RKO (cell line): ENCODE measurements around the gene NETO1.
A peak's percentile ranks its signal among the peaks of the same experiment; 100 is the strongest.

Experiments used
- DNase-seq: peaks from one replicate; pipeline ENCODE4 v3.0.0-alpha.2; 2016; ENCODE audit warnings: low spot score

NETO1 gene, protein sequence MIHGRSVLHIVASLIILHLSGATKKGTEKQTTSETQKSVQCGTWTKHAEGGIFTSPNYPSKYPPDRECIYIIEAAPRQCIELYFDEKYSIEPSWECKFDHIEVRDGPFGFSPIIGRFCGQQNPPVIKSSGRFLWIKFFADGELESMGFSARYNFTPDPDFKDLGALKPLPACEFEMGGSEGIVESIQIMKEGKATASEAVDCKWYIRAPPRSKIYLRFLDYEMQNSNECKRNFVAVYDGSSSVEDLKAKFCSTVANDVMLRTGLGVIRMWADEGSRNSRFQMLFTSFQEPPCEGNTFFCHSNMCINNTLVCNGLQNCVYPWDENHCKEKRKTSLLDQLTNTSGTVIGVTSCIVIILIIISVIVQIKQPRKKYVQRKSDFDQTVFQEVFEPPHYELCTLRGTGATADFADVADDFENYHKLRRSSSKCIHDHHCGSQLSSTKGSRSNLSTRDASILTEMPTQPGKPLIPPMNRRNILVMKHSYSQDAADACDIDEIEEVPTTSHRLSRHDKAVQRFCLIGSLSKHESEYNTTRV

GRCh38 chr18:72867746-72868584 is at the start of gene NETO1:
TSS of gene NETO1 (minus strand) at chr18:72867987. CDS start at chr18:72867291, 696 bp downstream.
- no peak for DNase-seq

- DNase-seq, result no peak
Measured at GRCh38 chr18:72910045-72910444, 42.3 kb upstream of the NETO1 start.

DNA sequence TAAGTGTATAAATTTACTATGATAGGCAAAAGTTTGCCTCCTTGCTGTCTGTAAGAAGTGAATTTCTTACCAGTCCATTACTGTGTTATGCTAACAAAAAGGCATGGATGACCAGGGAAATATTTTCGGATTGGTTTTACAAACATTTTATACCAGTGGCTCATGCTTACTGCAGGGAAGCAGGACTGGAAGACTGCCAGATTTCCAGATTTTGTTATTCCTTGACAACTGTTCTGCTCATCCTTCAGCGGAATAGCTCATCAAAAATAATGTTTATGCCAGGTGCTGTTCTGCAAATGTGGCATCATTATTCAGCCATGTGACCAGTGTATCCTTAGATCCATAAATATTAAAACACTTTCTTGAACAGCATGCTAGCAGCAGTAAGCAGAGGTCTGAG is 40.4 kb upstream of the NETO1 start:
- no peak for DNase-seq

GRCh38 chr18:72903033-72903432 is 35.2 kb upstream of the NETO1 start:
- no peak for DNase-seq

- DNase-seq, result no peak
Measured at GRCh38 chr18:72899338-72899737, 31.6 kb upstream of the NETO1 start.

DNA sequence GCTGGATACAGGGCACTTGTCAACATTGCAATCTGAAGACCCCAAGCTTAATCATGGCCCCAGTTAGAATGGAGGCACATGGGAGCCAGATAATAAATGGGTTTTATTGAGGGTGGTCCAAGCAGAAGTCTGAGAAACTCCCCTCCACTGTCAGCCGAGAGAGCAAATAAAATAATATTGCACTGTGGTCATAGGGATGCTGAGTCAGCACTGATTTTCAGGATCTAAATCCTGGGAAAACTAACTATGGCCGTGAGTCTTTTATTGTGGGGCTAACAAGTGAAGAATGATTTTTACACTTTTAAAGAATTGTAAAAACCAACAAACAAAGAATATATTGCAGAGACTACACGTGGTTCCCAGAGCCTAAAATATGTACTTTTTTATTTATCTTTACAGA is 31.1 kb upstream of the NETO1 start:
- DNase-seq, result no peak

GRCh38 chr18:72895548-72895947 is 27.8 kb upstream of the NETO1 start:
- no peak for DNase-seq

GRCh38 chr18:72878561-72878960 is 10.8 kb upstream of the NETO1 start:
- no peak for DNase-seq

DNA sequence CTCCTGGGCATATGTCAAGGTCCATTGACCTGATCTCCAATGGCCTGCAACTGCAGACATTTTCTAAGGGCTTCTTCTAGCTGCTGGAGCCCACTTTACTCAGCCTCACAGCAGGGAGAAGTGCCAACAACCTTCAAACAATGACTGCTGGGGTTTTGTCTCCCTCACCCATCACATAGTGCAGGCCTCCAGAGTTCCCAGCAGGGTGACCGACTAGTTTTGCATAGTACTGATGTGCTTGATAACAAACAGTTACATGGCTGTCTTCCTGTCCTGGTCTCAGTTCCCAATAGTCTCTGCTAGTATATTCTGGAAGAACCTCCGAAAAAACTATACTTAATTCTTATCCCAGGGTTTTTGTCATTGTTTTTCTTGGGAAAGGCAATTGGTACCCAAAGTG is 10.4 kb upstream of the NETO1 start:
- no peak for DNase-seq

GRCh38 chr18:72871091-72871490 is 3.3 kb upstream of the NETO1 start:
- no peak for DNase-seq

DNA sequence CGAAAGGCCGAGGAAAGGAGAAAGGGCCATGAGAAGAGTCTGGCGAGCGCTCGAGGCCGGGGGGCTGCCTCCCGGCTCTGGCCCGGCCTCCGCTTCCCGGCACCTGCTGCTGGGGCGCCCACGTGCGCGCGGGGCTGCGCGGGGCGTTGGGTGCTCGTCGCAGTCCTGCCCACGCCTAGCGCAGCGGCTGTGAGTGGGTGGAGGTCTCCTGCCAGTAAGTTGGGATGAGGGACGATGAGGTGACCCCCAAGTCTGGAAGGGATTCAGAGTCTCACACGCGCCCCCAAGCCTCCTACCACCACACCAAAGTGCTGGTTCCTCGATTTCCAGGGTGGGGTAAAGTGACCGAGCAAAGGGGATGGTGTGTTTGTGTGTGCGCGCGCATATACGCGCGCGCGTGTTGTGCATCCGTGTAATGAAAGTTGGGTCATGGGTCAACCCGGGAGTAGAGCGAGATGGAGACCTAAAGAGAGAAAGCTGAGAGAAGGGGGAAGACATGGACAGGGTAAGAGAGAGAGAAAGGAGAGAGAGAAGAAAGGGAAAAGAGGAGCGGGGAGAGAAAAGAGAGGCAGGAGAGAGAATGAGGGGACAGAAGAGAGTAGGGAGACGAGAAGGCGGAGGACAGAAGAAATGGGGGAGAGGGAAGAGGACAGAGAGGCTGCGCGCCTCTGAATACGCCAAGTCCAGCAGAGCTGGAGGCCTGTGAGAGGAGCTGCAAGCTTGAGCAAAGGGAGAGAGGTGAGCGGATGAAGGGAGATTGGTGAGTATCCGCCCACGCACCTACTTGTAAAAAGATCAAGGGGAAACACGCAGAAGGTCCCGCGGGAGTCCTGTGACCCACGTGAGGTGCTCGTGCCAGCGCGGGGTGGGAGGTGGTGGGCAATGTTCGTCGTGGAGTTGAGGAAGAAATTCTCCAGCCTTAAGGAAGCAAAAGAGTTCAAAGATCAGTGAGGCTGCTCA is 1.7 kb upstream of the NETO1 start:
- no peak for DNase-seq

DNA sequence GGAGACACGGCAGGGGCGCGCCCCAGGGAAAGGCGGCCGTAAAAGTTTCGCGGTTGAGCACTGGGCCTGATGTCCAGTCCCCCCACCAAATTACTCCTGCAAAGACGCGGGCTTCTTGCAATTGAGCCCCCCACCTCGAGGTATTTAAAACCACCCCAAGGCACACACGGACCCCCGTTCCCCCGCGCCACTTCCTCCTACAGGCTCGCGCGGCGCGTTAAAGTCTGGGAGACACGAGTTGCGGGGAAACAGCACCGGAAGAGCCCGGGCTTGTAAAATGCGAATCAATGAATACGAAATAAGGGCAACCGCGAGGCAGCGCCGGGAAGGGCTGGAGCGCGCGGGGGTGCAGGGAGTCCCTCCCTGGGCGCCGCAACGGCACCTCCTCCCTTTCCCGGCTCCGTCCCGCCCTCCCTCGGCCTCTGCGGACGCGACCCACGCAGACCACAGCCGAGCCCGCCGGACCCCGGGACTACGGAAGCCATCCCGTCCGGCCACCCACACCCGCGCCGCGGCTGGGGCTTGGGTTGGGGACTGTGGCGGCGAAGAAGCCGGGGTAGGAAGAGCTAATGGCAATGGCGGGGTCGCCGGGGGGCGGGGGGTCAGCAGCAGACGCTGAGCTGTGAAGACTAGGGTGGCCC is 918 bp upstream of the NETO1 start:
- DNase-seq, result no peak

DNA sequence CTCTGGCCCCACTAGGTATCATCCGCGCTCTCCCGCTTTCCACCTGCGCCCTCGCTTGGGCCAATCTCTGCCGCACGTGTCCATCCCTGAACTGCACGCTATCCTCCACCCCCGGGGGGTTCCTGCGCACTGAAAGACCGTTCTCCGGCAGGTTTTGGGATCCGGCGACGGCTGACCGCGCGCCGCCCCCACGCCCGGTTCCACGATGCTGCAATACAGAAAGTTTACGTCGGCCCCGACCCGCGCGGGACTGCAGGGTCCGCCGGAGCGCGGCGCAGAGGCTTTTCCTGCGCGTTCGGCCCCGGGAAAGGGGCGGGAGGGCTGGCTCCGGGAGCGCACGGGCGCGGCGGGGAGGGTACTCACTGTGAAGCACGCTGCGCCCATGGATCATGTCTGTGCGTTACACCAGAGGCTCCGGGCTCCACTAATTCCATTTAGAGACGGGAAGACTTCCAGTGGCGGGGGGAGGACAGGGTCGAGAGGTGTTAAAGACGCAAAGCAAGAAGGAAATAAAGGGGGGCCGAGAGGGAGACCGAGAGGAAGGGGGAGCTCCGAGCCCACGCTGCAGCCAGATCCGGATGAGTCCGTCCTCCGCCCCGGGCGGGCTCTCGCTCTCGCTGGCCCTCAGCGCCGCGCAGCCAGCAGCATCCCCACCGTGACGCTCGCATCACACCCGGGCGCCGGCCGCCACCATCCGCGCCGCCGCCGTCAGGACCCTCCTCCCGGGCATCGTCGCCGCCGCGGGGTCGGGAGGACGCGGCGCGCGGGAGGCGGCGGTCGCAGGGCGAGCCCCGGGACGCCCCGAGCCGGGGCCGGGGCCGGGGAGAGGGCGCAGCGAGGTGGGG is 664 bp downstream of the NETO1 start:
- no peak for DNase-seq

GRCh38 chr18:72866442-72866900 is 1.3 kb downstream of the NETO1 start:
- no peak for DNase-seq

- DNase-seq, result no peak
Measured at GRCh38 chr18:72863754-72864153, 4.0 kb downstream of the NETO1 start.

DNA sequence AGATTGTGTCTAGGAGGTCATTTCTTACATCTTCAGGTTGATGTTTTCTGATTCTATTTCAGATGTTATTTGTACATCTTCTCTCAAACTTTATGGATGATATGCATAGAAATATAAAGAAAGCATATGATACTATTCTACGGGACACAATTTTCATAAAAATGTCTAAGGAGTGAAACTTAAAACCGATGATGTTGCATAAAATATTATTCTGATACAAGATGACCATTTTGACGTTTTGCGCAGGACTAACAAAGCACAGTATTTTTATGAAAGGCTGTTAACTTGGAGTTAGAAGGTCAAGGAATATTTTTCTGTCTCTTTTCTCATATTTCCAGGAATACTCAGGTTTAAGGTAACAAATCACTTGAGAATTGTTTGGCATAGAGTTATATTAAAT is 8.7 kb downstream of the NETO1 start:
- no peak for DNase-seq

- no peak for DNase-seq
Measured at GRCh38 chr18:72849671-72850070, 18.1 kb downstream of the NETO1 start.

- DNase-seq, result peak; percentile 0
Measured at GRCh38 chr18:72848503-72849237, 19.1 kb downstream of the NETO1 start.

DNA sequence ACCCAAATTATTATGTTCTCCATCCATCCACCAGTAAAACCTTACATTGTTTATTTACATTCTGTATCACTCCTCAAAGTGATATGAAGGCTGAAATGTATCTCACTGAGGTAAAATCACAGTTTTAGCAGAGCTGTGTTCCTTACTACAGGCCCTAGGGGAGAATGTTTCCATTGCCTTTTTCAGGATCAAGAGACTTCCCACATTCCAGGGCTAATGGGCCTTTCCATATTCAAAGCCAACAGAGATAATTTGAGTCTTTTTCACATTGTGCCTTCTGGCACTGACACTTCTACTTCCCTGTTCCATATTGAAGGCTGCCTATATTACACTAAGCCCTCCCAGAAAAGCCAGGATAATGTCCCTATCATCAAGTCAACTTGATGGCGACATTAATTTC is 20.0 kb downstream of the NETO1 start:
- no peak for DNase-seq
